OCI-LY7 (cell line): ENCODE results near the gene SMAD5. TPM values are rescaled to one million over a fixed set of nuclear protein-coding genes. Genes with fewer than 3 reads are reported as not detected.

Source experiments
- BruUV-seq: library from RNA; stranded (reverse); fragments of 400-500 nt; replicated peaks from 2 replicates; lab custom pipeline; 2021; lab: Mats Ljungman, UMichigan
- CTCF ChIA-PET: fragments of 300-600 bp; sonication (Branson Sonifier 250); formaldehyde crosslinking; loops from one replicate; lab custom pipeline; 2022; ENCODE audit warnings: antibody characterized with exemption; ENCODE audit not compliant: unreplicated experiment; lab: Charles Lee
- POLR2A ChIA-PET: fragments of 300-600 bp; sonication (Branson Sonifier 250); formaldehyde crosslinking; loops from one replicate; lab custom pipeline; 2022; ENCODE audit warnings: antibody characterized with exemption; lab: Charles Lee
- DNase-seq: peaks from one replicate; pipeline ENCODE4 v3.0.0-alpha.2; 2015; ENCODE audit warnings: low spot score
- H2AFZ ChIP-seq: fragments of 200-600 bp; sonication (generic), shearing (Covaris generic); 2 replicates; pipeline ENCODE4 v1.6.1; 2014; ENCODE audit warnings: mild to moderate bottlenecking, antibody characterized with exemption, low read length, moderate library complexity
- H3K27ac ChIP-seq: fragments of 200-600 bp; sonication (generic); 2 replicates; pipeline ENCODE4 v1.5.1; 2014; ENCODE audit warnings: mixed run types, low read depth, mild to moderate bottlenecking, moderate library complexity, low read length, inconsistent platforms; ENCODE audit not compliant: poor library complexity, severe bottlenecking
- H3K36me3 ChIP-seq: fragments of 200-600 bp; sonication (generic); 2 replicates; pipeline ENCODE4 v1.6.1; 2014; ENCODE audit warnings: mild to moderate bottlenecking, antibody characterized with exemption, low read length, moderate library complexity, mixed read lengths; ENCODE audit not compliant: insufficient read depth
- H3K4me1 ChIP-seq: fragments of 200-600 bp; sonication (generic); 2 replicates; pipeline ENCODE4 v1.5.1; 2014; ENCODE audit warnings: mild to moderate bottlenecking, low read length; ENCODE audit not compliant: insufficient read depth, poor library complexity, severe bottlenecking
- H3K4me2 ChIP-seq: fragments of 200-600 bp; sonication (generic); 2 replicates; pipeline ENCODE4 v1.6.1; 2014; ENCODE audit warnings: mild to moderate bottlenecking, low read length
- H3K4me3 ChIP-seq: fragments of 200-600 bp; sonication (generic); 2 replicates; pipeline ENCODE4 v1.5.1; 2014; ENCODE audit warnings: mild to moderate bottlenecking, low read depth, low read length; ENCODE audit not compliant: poor library complexity, severe bottlenecking
- H3K79me2 ChIP-seq: fragments of 200-600 bp; sonication (generic); 2 replicates; pipeline ENCODE4 v1.6.1; 2016; ENCODE audit warnings: low read depth, mild to moderate bottlenecking, low read length, moderate library complexity, mixed read lengths; ENCODE audit not compliant: insufficient read depth
- H3K9me2 ChIP-seq: fragments of 200-600 bp; sonication (generic); 2 replicates; pipeline ENCODE4 v1.6.1; 2016; ENCODE audit warnings: mild to moderate bottlenecking, low read length, mixed read lengths; ENCODE audit not compliant: insufficient read depth
- H3K9me3 ChIP-seq: fragments of 200-600 bp; sonication (generic); 2 replicates; pipeline ENCODE4 v1.6.1; 2014; ENCODE audit warnings: mild to moderate bottlenecking, mixed run types, low read length, mixed read lengths
- H4K20me1 ChIP-seq: fragments of 200-600 bp; sonication (generic); 2 replicates; pipeline ENCODE4 v1.6.1; 2014; ENCODE audit warnings: mild to moderate bottlenecking, antibody characterized with exemption, low read length, moderate library complexity, mixed read lengths; ENCODE audit not compliant: insufficient read depth
- EZH2phosphoT487 ChIP-seq: fragments of 200-600 bp; sonication (generic); IDR thresholded peaks from 2 replicates; pipeline ENCODE4 v1.6.1; 2018; ENCODE audit warnings: low read depth, borderline replicate concordance, mild to moderate bottlenecking, mixed run types, antibody characterized with exemption, low read length, moderate library complexity, mixed read lengths
- intact Hi-C: fragments of 100-400 bp; cut with micrococcal nuclease; formaldehyde crosslinking; loops from one replicate; pipeline ENCODE4 v1.10.0; 2022; ENCODE audit not compliant: unreplicated experiment
- total RNA-seq, 2 experiments: library from RNA; depleted of rRNA in 1 of 2; stranded (reverse); fragments of >200 nt in 1 of 2; shearing (Covaris generic) in 1 of 2; gene quantifications; 2 replicates each; pipeline ENCODE4 v1.2.3, GENCODE V29; 2014 to 2022
- TF ChIP-seq, protein P1 (sequence below): fragments of 200-600 bp; sonication (generic); conservative IDR thresholded peaks from 2 replicates; pipeline ENCODE4 v1.5.1; 2014; ENCODE audit warnings: mild to moderate bottlenecking, antibody characterized with exemption, low read length, moderate library complexity, mixed read lengths

The SMAD5 gene
- total RNA-seq, 2 experiments from 2014 or later, result 32.9 to 94.5 TPM

DNA sequence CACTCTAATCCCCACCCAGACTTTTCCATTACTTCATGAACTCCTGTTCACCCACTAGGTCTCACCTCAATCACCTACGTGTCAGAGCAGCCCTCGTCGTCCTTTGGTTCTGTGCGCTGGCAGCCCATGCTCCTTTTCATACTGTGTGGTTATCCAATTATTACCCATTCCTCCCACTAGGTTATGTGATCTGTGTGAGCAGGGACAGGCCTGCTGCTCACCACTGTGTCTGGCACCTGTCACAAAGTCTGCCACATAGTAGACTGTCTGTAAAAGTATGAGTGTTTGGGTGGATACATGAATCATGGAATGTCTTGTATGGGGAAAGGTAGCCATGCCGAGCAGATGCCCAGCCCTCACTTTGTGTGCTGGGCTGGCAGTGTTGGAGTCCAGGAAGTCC is 12.1 kb upstream of the SMAD5 start:
- ChIA-PET POLR2A (no interaction called here), CTCF (no interaction called here)
- BruUV-seq, result no TSS peak
- H3K36me3 ChIP-seq, result no peaks in the 10 kb centered on the region
- H3K4me2 ChIP-seq, result no peak overlapping the region
- no peaks in the 10 kb centered on the region for H3K9me2 ChIP-seq
- intact Hi-C loops, result no loop called here
- no peaks in the 10 kb centered on the region for H3K79me2 ChIP-seq
- peaks cover 5% of the 10 kb centered on the region for H3K4me1 ChIP-seq
- no peaks in the 10 kb centered on the region for H3K9me3 ChIP-seq
- no peak overlapping the region for H2AFZ ChIP-seq
- H3K27ac ChIP-seq, result no peak overlapping the region
- H3K4me3 ChIP-seq, result no peak overlapping the region
- DNase-seq, result no peak
- no peaks in the 10 kb centered on the region for H4K20me1 ChIP-seq
- no peak for TF ChIP-seq EZH2phosphoT487
- TF ChIP-seq, protein P1, sequence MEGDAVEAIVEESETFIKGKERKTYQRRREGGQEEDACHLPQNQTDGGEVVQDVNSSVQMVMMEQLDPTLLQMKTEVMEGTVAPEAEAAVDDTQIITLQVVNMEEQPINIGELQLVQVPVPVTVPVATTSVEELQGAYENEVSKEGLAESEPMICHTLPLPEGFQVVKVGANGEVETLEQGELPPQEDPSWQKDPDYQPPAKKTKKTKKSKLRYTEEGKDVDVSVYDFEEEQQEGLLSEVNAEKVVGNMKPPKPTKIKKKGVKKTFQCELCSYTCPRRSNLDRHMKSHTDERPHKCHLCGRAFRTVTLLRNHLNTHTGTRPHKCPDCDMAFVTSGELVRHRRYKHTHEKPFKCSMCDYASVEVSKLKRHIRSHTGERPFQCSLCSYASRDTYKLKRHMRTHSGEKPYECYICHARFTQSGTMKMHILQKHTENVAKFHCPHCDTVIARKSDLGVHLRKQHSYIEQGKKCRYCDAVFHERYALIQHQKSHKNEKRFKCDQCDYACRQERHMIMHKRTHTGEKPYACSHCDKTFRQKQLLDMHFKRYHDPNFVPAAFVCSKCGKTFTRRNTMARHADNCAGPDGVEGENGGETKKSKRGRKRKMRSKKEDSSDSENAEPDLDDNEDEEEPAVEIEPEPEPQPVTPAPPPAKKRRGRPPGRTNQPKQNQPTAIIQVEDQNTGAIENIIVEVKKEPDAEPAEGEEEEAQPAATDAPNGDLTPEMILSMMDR, result no peak

DNA sequence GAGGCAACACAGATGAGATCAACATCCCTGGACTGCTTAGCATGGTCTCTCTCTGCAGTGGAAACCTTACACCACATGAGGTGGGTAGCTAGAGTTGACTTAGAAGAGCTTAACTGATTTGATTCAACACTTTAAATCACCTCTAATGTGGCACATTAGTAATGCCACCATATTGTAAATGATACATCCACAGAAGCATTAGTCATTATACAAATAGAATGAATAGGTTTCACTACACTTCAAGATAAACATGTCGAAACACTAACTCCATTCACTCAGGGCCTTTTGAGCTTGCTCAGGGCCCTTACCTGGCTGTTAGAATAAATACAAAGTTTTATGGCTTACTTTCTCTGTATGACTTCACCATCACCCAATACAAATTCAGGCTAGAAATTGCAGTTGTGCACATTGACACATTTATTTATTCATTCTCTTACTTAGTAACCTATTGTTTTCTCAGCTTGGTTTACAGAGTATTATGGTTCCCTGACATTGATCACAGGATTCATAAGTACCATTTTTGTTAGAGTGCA is 9.3 kb upstream of the SMAD5 start:
- Histone ChIP-seq H3K4me1 (peaks cover 5% of the 10 kb centered on the region), H3K27ac (no peak overlapping the region), H3K36me3 (no peaks in the 10 kb centered on the region), H2AFZ (no peak overlapping the region), H3K9me2 (no peaks in the 10 kb centered on the region), H4K20me1 (no peaks in the 10 kb centered on the region), H3K4me3 (no peak overlapping the region), H3K4me2 (no peak overlapping the region), H3K79me2 (no peaks in the 10 kb centered on the region), H3K9me3 (no peaks in the 10 kb centered on the region)
- no peak for TF ChIP-seq EZH2phosphoT487
- TF ChIP-seq, protein P1, result no peak
- intact Hi-C loops, result no loop called here
- no TSS peak for BruUV-seq
- DNase-seq, result no peak
- POLR2A ChIA-PET, result interaction anchor here (0.8 to 2.0 kb wide), 2 partner anchors 9 to 31 kb away, joined by 3 to 8 read pairs; partner anchors contain the start of gene SMAD5
- CTCF ChIA-PET, result no interaction called here

DNA sequence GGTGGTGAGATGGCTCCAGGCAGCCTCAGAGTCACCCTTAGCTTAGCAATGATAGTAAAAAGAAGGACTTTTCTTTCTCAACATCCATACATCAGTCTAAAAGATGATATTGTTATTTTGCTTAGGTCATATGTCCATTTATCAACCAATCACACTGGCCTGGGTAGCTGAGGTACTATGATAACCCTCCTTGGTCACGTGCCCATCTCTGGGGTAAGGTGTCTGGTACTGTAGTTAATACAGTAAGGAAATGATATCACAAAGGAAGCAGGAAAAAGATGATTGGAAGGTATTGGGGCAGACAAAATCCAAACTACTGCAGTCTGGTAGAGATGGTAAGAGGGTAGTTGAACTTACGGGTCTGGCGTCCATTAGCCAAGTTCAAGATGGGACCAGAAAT is 5.1 kb upstream of the SMAD5 start:
- no peak overlapping the region for H3K4me3 ChIP-seq
- H3K4me1 ChIP-seq, result peaks cover 12% of the 10 kb centered on the region
- ChIA-PET POLR2A (interaction anchor here (0.9 to 1.5 kb wide), 3 partner anchors 10 to 19 kb away, joined by 3 to 5 read pairs (median 3); no protein-coding TSS in a partner anchor), CTCF (no interaction called here)
- no peak overlapping the region for H3K27ac ChIP-seq
- no TSS peak for BruUV-seq
- no peak overlapping the region for H3K4me2 ChIP-seq
- TF ChIP-seq EZH2phosphoT487, result no peak
- TF ChIP-seq, protein P1, result no peak
- no peak overlapping the region for H2AFZ ChIP-seq
- no peak for DNase-seq
- H3K79me2 ChIP-seq, result peaks cover 11% of the 10 kb centered on the region; the same call in 1 of the 2 replicates
- no peaks in the 10 kb centered on the region for H3K9me3 ChIP-seq
- H4K20me1 ChIP-seq, result no peaks in the 10 kb centered on the region
- H3K9me2 ChIP-seq, result no peaks in the 10 kb centered on the region
- intact Hi-C loops, result no loop called here
- no peaks in the 10 kb centered on the region for H3K36me3 ChIP-seq
